GM12801 (cell line): ENCODE measurements around the gene FYB1.

ENCODE experiments used
- CTCF ChIP-seq: IDR thresholded peaks from one replicate; pipeline ENCODE4 v1.5.1; 2011; ENCODE audit warnings: control low read depth; ENCODE audit not compliant: insufficient read length; ENCODE audit errors: extremely low read depth

The FYB1 gene

GRCh38 chr5:39167141-39167971 is 52.0 kb downstream of the FYB1 start:
- no peak for TF ChIP-seq CTCF

GRCh38 chr5:39164529-39165402 is 54.6 kb downstream of the FYB1 start:
- no peak for TF ChIP-seq CTCF

GRCh38 chr5:39164016-39164415 is 55.3 kb downstream of the FYB1 start:
- no peak for TF ChIP-seq CTCF

- no peak for TF ChIP-seq CTCF
Measured at GRCh38 chr5:39161578-39161977, 57.8 kb downstream of the FYB1 start.

GRCh38 chr5:39160576-39161213 is 58.7 kb downstream of the FYB1 start:
- no peak for TF ChIP-seq CTCF

- TF ChIP-seq CTCF: no peak
Measured at GRCh38 chr5:39159811-39160490, 59.4 kb downstream of the FYB1 start.
